ENCODE measurements around the gene DMRTB1.

DMRTB1 gene

GRCh38 chr1:53454019-53454418 is 5.2 kb upstream of the DMRTB1 start:
- TF ChIP-seq SIN3A (IDR thresholded peaks at IDR 0.05; ENCODE audit: borderline replicate concordance, insufficient read depth, low read length) (no peak), FOXP2 (optimal IDR thresholded peaks at IDR 0.05; ENCODE audit: borderline replicate concordance, extremely low read depth, extremely low read length, insufficient read depth) (no peak), TAF1 (IDR thresholded peaks at IDR 0.05; ENCODE audit: borderline replicate concordance, insufficient read depth, low read length) (no peak), POLR2AphosphoS5 (IDR thresholded peaks at IDR 0.05; ENCODE audit: low read depth, low read length) (no peak)

DNA sequence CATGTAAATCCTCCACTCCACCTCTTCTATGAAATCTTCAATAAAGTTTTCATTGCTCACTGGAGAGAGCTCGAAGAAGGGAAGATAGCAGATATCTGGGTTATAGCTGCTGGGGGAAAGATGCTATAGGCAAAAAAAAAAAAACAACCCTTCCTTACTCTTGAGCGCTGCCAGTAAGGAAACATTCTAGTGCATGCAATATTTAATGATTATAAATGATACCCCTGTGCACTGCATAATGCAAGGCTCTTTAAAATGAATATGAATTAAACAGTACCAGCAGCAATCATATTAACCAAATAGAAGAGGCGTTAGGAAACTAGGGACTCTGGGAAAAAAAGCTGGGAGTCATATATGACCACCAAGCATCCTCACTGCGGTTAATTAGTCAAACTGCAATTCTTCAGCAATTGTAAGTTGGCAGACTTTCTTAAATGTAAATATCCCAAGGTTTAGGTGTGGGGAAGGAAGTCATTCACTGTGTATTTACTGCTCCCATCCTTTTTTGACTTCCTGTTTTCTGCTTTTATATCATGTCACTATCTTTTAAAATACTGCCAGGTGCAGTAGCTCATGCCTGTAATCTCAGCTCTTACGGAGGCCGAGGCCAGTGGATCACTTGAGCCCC is 3.7 kb upstream of the DMRTB1 start:
- TF ChIP-seq POLR2AphosphoS5 (IDR thresholded peaks at IDR 0.05; ENCODE audit: low read depth, low read length) (no peak), TAF1 (IDR thresholded peaks at IDR 0.05; ENCODE audit: borderline replicate concordance, insufficient read depth, low read length) (no peak), SIN3A (IDR thresholded peaks at IDR 0.05; ENCODE audit: borderline replicate concordance, insufficient read depth, low read length) (no peak), FOXP2 (optimal IDR thresholded peaks at IDR 0.05; ENCODE audit: borderline replicate concordance, extremely low read depth, extremely low read length, insufficient read depth) (no peak)
- TF ChIP-seq, protein P1, sequence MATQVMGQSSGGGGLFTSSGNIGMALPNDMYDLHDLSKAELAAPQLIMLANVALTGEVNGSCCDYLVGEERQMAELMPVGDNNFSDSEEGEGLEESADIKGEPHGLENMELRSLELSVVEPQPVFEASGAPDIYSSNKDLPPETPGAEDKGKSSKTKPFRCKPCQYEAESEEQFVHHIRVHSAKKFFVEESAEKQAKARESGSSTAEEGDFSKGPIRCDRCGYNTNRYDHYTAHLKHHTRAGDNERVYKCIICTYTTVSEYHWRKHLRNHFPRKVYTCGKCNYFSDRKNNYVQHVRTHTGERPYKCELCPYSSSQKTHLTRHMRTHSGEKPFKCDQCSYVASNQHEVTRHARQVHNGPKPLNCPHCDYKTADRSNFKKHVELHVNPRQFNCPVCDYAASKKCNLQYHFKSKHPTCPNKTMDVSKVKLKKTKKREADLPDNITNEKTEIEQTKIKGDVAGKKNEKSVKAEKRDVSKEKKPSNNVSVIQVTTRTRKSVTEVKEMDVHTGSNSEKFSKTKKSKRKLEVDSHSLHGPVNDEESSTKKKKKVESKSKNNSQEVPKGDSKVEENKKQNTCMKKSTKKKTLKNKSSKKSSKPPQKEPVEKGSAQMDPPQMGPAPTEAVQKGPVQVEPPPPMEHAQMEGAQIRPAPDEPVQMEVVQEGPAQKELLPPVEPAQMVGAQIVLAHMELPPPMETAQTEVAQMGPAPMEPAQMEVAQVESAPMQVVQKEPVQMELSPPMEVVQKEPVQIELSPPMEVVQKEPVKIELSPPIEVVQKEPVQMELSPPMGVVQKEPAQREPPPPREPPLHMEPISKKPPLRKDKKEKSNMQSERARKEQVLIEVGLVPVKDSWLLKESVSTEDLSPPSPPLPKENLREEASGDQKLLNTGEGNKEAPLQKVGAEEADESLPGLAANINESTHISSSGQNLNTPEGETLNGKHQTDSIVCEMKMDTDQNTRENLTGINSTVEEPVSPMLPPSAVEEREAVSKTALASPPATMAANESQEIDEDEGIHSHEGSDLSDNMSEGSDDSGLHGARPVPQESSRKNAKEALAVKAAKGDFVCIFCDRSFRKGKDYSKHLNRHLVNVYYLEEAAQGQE (IDR thresholded peaks at IDR 0.05; ENCODE audit: insufficient read depth in 1 of 2, low read depth in 2 of 2, low read length in 2 of 2) = no peak

DNA sequence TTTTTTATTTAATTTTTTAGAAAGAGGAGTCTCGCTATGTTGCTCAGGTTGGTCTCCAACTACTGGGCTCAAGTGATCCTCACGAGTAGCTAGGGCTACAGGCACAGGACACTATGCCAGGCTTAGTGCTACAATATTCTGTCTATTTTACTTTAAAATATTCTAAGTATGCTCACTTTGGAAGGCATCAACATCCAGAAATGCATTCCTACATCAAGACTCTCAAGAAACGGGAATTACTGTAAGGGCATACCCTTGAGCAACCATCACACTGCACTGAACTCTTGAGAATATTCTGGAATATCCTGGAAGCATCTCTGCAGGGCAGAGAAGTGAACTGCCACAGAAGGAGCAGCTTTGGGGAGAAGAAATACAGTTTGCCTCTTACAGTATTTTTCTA is 565 bp upstream of the DMRTB1 start:
- TF ChIP-seq SIN3A (IDR thresholded peaks at IDR 0.05; ENCODE audit: borderline replicate concordance, insufficient read depth, low read length) (no peak), TAF1 (IDR thresholded peaks at IDR 0.05; ENCODE audit: borderline replicate concordance, insufficient read depth, low read length) (no peak), FOXP2 (optimal IDR thresholded peaks at IDR 0.05; ENCODE audit: borderline replicate concordance, extremely low read depth, extremely low read length, insufficient read depth) (no peak), POLR2AphosphoS5 (IDR thresholded peaks at IDR 0.05; ENCODE audit: low read depth, low read length) (no peak)
- TF ChIP-seq, protein P1 (IDR thresholded peaks at IDR 0.05; ENCODE audit: insufficient read depth in 1 of 2, low read depth in 2 of 2, low read length in 2 of 2) = no peak

DNA sequence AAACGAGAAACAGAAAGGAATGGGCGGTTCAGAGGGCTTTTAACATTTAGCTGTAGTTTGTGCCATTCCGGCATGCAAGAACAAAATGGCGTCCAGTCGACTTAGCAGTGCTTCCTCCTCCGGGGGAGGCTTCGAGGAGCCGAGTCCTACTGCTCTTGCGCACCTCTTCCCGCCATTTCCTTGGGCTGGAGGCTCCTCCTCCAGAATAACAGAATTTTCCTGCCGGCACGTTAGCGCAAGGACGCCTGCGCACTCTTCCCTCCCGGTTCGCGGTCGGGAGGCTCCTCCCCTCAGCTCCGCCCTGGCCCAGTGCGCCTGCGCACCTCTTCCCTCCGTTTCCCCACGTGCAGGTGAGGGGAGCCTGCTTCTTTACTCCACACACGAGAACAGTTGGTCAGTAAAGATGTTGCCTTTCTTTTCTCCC is 1.0 kb downstream of the DMRTB1 start:
- TF ChIP-seq POLR2AphosphoS5 (IDR thresholded peaks at IDR 0.05; ENCODE audit: low read depth, low read length) (no peak), TAF1 (IDR thresholded peaks at IDR 0.05; ENCODE audit: borderline replicate concordance, insufficient read depth, low read length) (no peak), SIN3A (IDR thresholded peaks at IDR 0.05; ENCODE audit: borderline replicate concordance, insufficient read depth, low read length) (no peak), FOXP2 (optimal IDR thresholded peaks at IDR 0.05; ENCODE audit: borderline replicate concordance, extremely low read depth, extremely low read length, insufficient read depth) (no peak)
- TF ChIP-seq, protein P1 (IDR thresholded peaks at IDR 0.05; ENCODE audit: insufficient read depth in 1 of 2, low read depth in 2 of 2, low read length in 2 of 2) = no peak

DNA sequence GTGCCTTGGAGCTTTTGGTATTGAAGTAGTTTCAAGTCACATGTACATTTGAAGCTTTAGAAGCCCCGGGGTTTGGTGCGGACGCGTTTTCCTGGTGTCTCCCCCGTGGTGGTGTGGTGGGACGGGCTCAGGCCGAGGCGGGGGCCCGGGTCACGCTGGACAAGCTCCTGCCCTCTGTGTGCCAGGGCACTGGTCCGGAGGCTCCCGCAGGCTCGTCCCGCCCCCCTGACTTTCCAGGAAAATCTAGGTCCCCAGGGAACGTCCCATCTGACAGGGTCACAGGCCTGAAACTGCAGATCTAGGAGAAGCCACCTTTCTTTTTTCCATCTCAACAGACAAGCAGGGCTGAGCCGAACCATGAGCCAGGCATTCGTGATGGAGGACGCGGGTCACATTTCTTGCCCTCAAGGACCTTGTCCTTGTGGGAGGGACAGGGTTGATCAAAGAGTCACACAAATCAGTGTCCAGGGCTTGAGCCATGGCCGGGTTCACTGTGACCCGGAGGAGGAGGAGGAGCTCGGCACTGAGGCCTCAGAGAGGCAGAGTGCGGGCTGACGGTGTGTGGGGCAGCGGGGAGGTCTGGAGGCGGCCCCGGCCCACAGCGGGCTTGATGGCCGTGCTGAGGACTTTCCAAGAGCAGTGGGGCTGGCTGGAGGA is 1.6 kb downstream of the DMRTB1 start:
- TF ChIP-seq SIN3A (IDR thresholded peaks at IDR 0.05; ENCODE audit: borderline replicate concordance, insufficient read depth, low read length) (no peak), POLR2AphosphoS5 (IDR thresholded peaks at IDR 0.05; ENCODE audit: low read depth, low read length) (no peak), FOXP2 (optimal IDR thresholded peaks at IDR 0.05; ENCODE audit: borderline replicate concordance, extremely low read depth, extremely low read length, insufficient read depth) (no peak), TAF1 (IDR thresholded peaks at IDR 0.05; ENCODE audit: borderline replicate concordance, insufficient read depth, low read length) (no peak)
- TF ChIP-seq, protein P1 (IDR thresholded peaks at IDR 0.05; ENCODE audit: insufficient read depth in 1 of 2, low read depth in 2 of 2, low read length in 2 of 2) = no peak

Measured in PFSK-1 (cell line).